Stimulated activated CD8-positive, alpha-beta memory T cell treated with anti-CD3 and anti-CD28 coated beads, Interleukin-12 subunit alpha, Interleukin-12 subunit beta, amount 100 ng/mL, for 4 hours (primary cell): ENCODE results near the gene PPTC7.
A peak's percentile ranks its signal among the peaks of the same experiment; 100 is the strongest.
"Not testable (repeated sequence)": the region's sequence is repeated elsewhere in the genome, so short reads cannot be mapped to it uniquely, and the experiment has no call there.

Experiments used
- DNase-seq: peaks from one replicate; pipeline ENCODE4 v3.0.0-alpha.2; 2020; ENCODE audit warnings: low read depth

Gene PPTC7

GRCh38 chr12:110583137-110584059 is at the start of gene PPTC7:
Gene PPTC7, minus strand, starts transcription at chr12:110583318. Its CDS starts 287 bp downstream, at chr12:110583031.
- DNase-seq, result peak; percentile 94

- DNase-seq, result no peak
Measured at GRCh38 chr12:110627500-110628195, 44.5 kb upstream of the PPTC7 start.

- DNase-seq, result no peak
Measured at GRCh38 chr12:110622582-110622981, 39.5 kb upstream of the PPTC7 start.

GRCh38 chr12:110619534-110619953 is 36.4 kb upstream of the PPTC7 start:
- no peak for DNase-seq

- DNase-seq, result no peak
Measured at GRCh38 chr12:110616471-110617115, 33.5 kb upstream of the PPTC7 start.

GRCh38 chr12:110615171-110615570 is 32.1 kb upstream of the PPTC7 start:
- DNase-seq, result no peak

DNA sequence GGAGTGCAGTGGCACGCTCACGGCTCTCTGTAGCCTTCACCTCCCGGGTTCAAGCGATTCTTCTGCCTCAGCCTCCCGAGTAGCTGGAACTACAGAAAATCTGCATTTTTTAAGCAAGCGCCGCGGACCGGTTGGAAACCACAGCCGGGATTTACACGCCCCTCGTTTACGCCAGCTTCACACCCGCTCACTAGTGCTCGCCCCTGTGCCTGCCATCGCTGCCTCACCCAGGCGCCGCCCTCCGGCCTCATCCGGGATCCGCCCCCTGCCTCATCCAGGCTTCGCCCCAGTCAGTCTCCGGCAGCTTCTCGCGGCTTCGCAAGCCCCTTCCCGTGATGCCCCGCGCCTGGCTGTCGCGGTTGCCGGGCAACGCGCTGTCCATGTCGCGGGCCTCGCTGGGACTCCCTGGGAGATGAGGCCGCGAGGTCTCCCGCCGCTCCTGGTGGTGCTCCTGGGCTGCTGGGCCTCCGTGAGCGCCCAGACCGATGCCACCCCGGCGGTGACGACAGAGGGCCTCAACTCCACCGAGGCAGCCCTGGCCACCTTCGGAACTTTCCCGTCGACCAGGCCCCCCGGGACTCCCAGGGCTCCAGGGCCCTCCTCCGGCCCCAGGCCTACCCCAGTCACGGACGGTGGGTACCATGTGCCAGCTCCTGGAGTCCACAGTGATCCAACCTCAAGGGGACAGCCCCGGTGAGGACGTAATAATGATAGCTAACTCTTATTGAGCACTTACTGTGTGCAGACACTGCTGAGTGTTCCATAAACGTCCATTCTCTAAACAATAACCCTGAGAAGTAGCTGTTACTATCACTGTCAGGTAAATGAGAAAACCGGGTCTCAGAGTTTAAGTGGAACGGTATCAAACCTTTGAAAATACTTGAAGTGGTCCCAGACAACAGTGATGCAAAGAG is 30.9 kb upstream of the PPTC7 start, which contains the start of gene TCTN1:
TCTN1 (plus strand) TSS at position 359 of the 914 bp plus-strand sequence; CDS start at position 413, 54 bp downstream.
- DNase-seq, result peak; percentile 92

GRCh38 chr12:110613071-110613770 is 30.1 kb upstream of the PPTC7 start:
- no peak for DNase-seq

DNA sequence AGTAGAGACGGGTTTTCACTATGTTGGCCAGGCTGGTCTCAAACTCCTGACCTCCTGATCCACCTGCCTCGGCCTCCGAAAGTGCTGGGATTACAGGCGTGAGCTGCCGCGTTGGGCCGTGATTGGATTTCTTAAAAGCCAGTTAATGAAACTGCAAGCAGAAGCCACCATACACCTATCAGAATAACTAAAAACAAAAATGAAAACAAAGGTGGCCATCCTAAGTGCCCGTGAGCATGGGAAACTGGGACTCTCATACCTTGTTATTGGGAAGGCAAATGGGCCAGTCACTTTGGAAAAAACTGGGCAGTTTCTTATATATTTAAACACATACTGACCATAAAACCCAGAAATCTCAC is 23.1 kb upstream of the PPTC7 start:
- DNase-seq, result no peak

GRCh38 chr12:110602085-110602814 is 19.1 kb upstream of the PPTC7 start:
- DNase-seq, result not testable (repeated sequence)

GRCh38 chr12:110600254-110600653 is 17.1 kb upstream of the PPTC7 start:
- no peak for DNase-seq

DNA sequence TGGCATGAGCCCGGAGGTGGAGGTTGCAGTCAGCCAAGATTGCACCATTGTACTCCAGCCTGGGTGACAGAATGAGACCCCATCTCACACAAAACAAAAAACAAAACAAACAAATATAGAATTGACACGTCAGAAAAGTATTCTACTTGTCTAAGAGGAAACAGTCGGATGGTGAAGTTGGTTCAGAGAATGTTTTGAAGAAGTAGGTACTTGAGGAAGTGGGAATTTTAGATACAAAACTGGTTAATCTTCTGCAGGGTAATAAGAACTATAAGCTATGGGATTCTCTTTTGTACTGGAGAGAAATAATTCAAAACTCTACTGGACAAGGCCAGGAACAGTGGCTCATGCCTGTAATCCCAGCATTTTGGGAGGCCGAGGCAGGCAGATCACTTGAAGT is 16.2 kb upstream of the PPTC7 start:
- DNase-seq, result no peak

- DNase-seq, result no peak
Measured at GRCh38 chr12:110597885-110598284, 14.8 kb upstream of the PPTC7 start.

GRCh38 chr12:110592919-110593318 is 9.8 kb upstream of the PPTC7 start:
- DNase-seq, result not testable (repeated sequence)

DNA sequence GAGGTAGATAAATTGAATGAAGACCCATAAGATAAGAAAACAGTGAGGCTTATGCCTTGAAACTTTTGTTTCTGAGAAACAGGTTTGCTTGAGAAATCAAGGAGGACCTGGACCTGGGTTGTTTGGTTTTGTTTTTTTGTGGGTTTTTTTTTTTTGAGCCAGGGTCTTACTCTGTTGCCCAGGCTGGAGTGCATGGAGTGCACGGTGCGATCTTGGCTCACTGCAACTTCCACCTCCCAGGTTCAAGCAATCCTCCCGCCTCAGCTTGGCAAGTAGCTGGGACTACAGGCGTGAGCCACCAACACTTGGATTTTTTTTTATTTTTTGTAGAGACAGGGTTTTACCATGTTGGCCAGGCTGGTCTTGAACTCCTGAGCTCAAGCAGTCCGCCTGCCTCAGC is 9.0 kb upstream of the PPTC7 start:
- DNase-seq, result no peak

- no peak for DNase-seq
Measured at GRCh38 chr12:110591451-110592051, 8.4 kb upstream of the PPTC7 start.

GRCh38 chr12:110590806-110591326 is 7.7 kb upstream of the PPTC7 start:
- DNase-seq, result no peak

DNA sequence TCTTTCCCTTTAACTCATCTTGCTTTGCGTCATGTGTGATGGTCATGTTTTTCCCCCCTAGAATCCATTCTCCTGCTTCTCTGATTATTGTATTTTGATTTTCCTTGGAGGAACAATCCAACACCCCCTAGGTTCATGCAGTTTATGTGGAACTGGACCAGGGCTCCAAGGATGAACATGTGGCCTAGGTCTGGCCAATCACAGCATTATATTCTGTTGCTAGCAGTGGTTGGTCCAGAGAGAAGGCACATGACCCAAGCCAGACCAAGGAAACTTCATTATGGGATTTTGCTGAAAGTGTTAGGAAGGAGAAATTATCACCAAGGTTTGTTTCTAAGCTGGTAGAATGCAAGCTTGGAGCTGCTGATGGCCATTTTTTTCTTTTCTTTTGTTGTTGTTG is 6.9 kb upstream of the PPTC7 start:
- no peak for DNase-seq

DNA sequence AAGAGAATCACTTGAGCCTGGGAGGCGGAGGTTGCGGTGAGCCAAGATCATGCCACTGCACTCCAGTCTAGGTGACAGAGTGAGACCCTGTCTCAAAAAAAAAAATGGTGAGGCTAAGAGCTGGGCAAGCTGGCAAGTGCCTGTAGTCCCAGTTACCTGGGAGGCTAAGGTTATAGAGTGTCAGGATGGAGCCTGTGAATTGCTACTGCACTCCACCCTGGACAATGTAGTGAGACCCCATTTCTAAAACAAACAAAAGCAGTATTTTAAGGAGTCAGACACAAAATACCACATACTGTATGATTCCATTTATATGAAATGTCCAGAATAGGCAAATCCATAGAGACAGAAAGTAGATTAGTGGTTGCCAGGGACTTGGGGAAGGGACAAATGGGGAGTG is 4.0 kb upstream of the PPTC7 start:
- DNase-seq, result not testable (repeated sequence)
